Measurements from ENCODE around the gene KIAA1217. TPM values are rescaled to one million over a fixed set of nuclear protein-coding genes. Genes with fewer than 3 reads are reported as not detected.

KIAA1217 gene
- total RNA-seq, 6 experiments from 2014 or later: 10.4 to 25.5 (median 14.9) TPM

GRCh38 chr10:24381235-24382010 lies 172.5 kb downstream of the KIAA1217 start:
- TF ChIP-seq POLR2A (IDR thresholded peaks at IDR 0.05) (no peak), CTCF (IDR thresholded peaks at IDR 0.05) (no peak)
- intact Hi-C loops (cut with DNase I): no loop called here
- Histone ChIP-seq H3K27ac (no peak overlapping the region), H3K4me3 (no peak overlapping the region), H3K27me3 (no peaks in the 10 kb centered on the region), H3K9me3 (no peaks in the 10 kb centered on the region), H3K36me3 (no peaks in the 10 kb centered on the region), H3K4me1 (no peaks in the 10 kb centered on the region)
- ATAC-seq: no peak
- WGBS (ENCODE audit: insufficient coverage, low coverage, low lambda C conversion rate, missing lambda C conversion rate): 74% methylated on average over 5 of the region's 9 CpGs
- no peak for DNase-seq

GRCh38 chr10:24382045-24382444 lies 173.1 kb downstream of the KIAA1217 start:
- 40% methylated on average over 3 of the region's 3 CpGs for WGBS (ENCODE audit: insufficient coverage, low coverage, low lambda C conversion rate, missing lambda C conversion rate)
- H3K4me3 ChIP-seq: no peak overlapping the region
- H3K9me3 ChIP-seq: no peaks in the 10 kb centered on the region
- H3K36me3 ChIP-seq: no peaks in the 10 kb centered on the region
- no peak overlapping the region for H3K27ac ChIP-seq
- H3K4me1 ChIP-seq: no peaks in the 10 kb centered on the region
- no peaks in the 10 kb centered on the region for H3K27me3 ChIP-seq
- intact Hi-C loops (cut with DNase I): no loop called here
- ATAC-seq (no peak), DNase-seq (no peak)
- TF ChIP-seq POLR2A (IDR thresholded peaks at IDR 0.05) (no peak), CTCF (IDR thresholded peaks at IDR 0.05) (no peak)

- no peak for ATAC-seq
- no peak overlapping the region for H3K27ac ChIP-seq
- intact Hi-C loops (cut with DNase I): no loop called here
Measured at GRCh38 chr10:24382596-24382978, 173.6 kb downstream of the KIAA1217 start.

GRCh38 chr10:24382979-24383663 lies 174.2 kb downstream of the KIAA1217 start:
- ATAC-seq: peak in 2 of 4 donors; percentile 18 to 23
- no peak for TF ChIP-seq CTCF (IDR thresholded peaks at IDR 0.05)
- no peak for TF ChIP-seq POLR2A (IDR thresholded peaks at IDR 0.05)

More at GRCh38 chr10:24382596-24382978, 173.6 kb downstream of the KIAA1217 start:
- H3K4me1 ChIP-seq: no peaks in the 10 kb centered on the region
- no peak for DNase-seq
- no peaks in the 10 kb centered on the region for H3K36me3 ChIP-seq
- H3K27me3 ChIP-seq: no peaks in the 10 kb centered on the region
- 65% methylated on average over 3 of the region's 3 CpGs for WGBS (ENCODE audit: insufficient coverage, low coverage, low lambda C conversion rate, missing lambda C conversion rate)
- TF ChIP-seq POLR2A (IDR thresholded peaks at IDR 0.05): no peak
- no peak for TF ChIP-seq CTCF (IDR thresholded peaks at IDR 0.05)
- no peak overlapping the region for H3K4me3 ChIP-seq
- no peaks in the 10 kb centered on the region for H3K9me3 ChIP-seq

More at GRCh38 chr10:24382979-24383663, 174.2 kb downstream of the KIAA1217 start:
- WGBS (ENCODE audit: insufficient coverage, low coverage, low lambda C conversion rate, missing lambda C conversion rate): 50% methylated on average over 6 of the region's 12 CpGs
- no peaks in the 10 kb centered on the region for H3K27me3 ChIP-seq
- H3K36me3 ChIP-seq: no peaks in the 10 kb centered on the region
- no peak overlapping the region for H3K27ac ChIP-seq
- H3K4me1 ChIP-seq: no peaks in the 10 kb centered on the region
- DNase-seq: no peak
- intact Hi-C loops (cut with DNase I): no loop called here
- no peak overlapping the region for H3K4me3 ChIP-seq
- no peaks in the 10 kb centered on the region for H3K9me3 ChIP-seq
